Activated T-helper 1 cell treated with anti-CD3 and anti-CD28 coated beads, Interleukin-12 subunit alpha, Interleukin-12 subunit beta, Interleukin-2, Interleukin-4 antibody, amounts not matched to agents 30 ng/mL and 10 ng/mL and 1 ng/mL, durations not matched to agents 14 hours and 24 hours and 36 hours (primary cell): Measurements from ENCODE around the gene VCL. TPM values are rescaled to one million over a fixed set of nuclear protein-coding genes. Genes with fewer than 3 reads are reported as not detected.

Experiments
- DNase-seq: peaks from one replicate; pipeline ENCODE4 v3.0.0; 2021; ENCODE audit warnings: low spot score
- H3K27ac Mint-ChIP-seq: one replicate; pipeline ENCODE4 v1.8.0; 2021; ENCODE audit warnings: mild to moderate bottlenecking, mixed read lengths
- H3K27me3 Mint-ChIP-seq: one replicate; pipeline ENCODE4 v1.8.0; 2022; ENCODE audit warnings: mild to moderate bottlenecking, moderate library complexity, mixed read lengths; ENCODE audit not compliant: insufficient read depth
- H3K36me3 Mint-ChIP-seq: one replicate; pipeline ENCODE4 v1.8.0; 2021; ENCODE audit warnings: low read depth, mixed read lengths
- H3K4me1 Mint-ChIP-seq: one replicate; pipeline ENCODE4 v1.8.0; 2021; ENCODE audit warnings: low read depth, mixed read lengths
- H3K4me3 Mint-ChIP-seq: one replicate; pipeline ENCODE4 v1.8.0; 2021; ENCODE audit warnings: mild to moderate bottlenecking, moderate library complexity, mixed read lengths
- H3K9me3 Mint-ChIP-seq: one replicate; pipeline ENCODE4 v1.8.0; 2021; ENCODE audit warnings: mixed read lengths
- intact Hi-C: fragments of 100-400 bp; cut with micrococcal nuclease; formaldehyde crosslinking; loops from one replicate; pipeline ENCODE4 v1.15.1; 2024
- total RNA-seq: library from RNA; stranded (reverse); gene quantifications from 2 replicates; pipeline ENCODE4 v1.2.3, GENCODE V29; 2022

The VCL gene
- total RNA-seq, 1 donor from 2014 or later: 26.0 TPM

DNA sequence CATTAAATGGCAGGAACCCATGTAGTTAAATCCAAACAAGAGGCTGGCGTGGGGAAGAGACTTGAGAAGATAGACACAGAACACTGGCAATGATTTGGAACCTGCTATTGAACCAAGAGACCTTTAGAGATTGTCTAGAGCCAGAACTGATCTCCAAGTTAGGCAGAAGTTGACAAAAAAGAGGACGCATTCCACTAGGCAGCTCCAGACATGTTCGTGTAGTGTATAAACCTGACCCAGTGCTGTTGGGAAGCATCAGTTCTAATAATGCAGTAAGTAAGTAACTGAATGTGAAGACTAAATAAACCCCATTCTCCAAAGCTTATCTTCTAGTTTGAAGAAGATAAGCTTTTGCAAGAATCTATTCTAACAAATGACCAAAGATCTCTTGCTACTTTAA lies 101.9 kb downstream of the VCL start:
- intact Hi-C loops: no loop called here
- DNase-seq: no peak
- peaks cover 9% of the 10 kb centered on the region for H3K4me1 Mint-ChIP-seq
- H3K27me3 Mint-ChIP-seq: no peaks in the 10 kb centered on the region
- H3K27ac Mint-ChIP-seq: no peak overlapping the region
- H3K4me3 Mint-ChIP-seq: no peak overlapping the region
- peaks cover 39% of the 10 kb centered on the region for H3K36me3 Mint-ChIP-seq
- H3K9me3 Mint-ChIP-seq: no peaks in the 10 kb centered on the region

GRCh38 chr10:74103560-74104258 lies 105.8 kb downstream of the VCL start:
- Mint-ChIP-seq H3K27me3 (no peaks in the 10 kb centered on the region), H3K27ac (no peak overlapping the region), H3K9me3 (no peaks in the 10 kb centered on the region), H3K4me1 (peaks cover 7% of the 10 kb centered on the region), H3K4me3 (no peak overlapping the region), H3K36me3 (peaks cover 39% of the 10 kb centered on the region)
- intact Hi-C loops: loop anchor here (1.0 kb wide), 2 partner anchors 217 to 254 kb away; no protein-coding TSS in a partner anchor
- no peak for DNase-seq

GRCh38 chr10:74104480-74104879 lies 106.6 kb downstream of the VCL start:
- H3K36me3 Mint-ChIP-seq: peaks cover 36% of the 10 kb centered on the region
- intact Hi-C loops: no loop called here
- no peak overlapping the region for H3K4me3 Mint-ChIP-seq
- no peaks in the 10 kb centered on the region for H3K9me3 Mint-ChIP-seq
- peaks cover 6% of the 10 kb centered on the region for H3K4me1 Mint-ChIP-seq
- no peak for DNase-seq
- no peak overlapping the region for H3K27ac Mint-ChIP-seq
- no peaks in the 10 kb centered on the region for H3K27me3 Mint-ChIP-seq

- H3K36me3 Mint-ChIP-seq: peaks cover 36% of the 10 kb centered on the region
- no peaks in the 10 kb centered on the region for H3K27me3 Mint-ChIP-seq
- H3K9me3 Mint-ChIP-seq: no peaks in the 10 kb centered on the region
- peaks cover 11% of the 10 kb centered on the region for H3K4me1 Mint-ChIP-seq
- H3K4me3 Mint-ChIP-seq: no peak overlapping the region
- DNase-seq: no peak
- intact Hi-C loops: no loop called here
- no peak overlapping the region for H3K27ac Mint-ChIP-seq
These were observed 107.1 kb downstream of the VCL start for GRCh38 chr10:74104996-74105395.

DNA sequence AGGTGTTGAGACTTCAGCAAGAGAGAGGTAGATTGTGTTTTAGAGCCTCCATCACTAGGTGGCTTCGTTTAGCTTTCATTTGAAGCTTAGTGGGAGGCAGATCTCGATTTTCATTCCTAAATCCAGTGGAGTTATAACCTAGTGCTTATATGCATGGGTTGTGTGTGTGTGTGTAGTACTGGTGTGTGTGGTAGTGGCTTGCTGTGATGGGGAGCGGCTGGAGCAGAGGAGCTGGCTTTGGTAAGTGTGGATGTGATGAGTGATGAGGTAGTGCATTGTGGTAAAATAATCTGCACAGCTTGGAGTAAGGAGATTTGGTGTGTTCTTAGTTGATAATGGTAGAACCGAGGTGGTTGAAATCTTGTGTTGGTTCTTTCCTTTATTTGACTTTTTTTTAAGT lies 109.5 kb downstream of the VCL start:
- no peak overlapping the region for H3K4me3 Mint-ChIP-seq
- intact Hi-C loops: no loop called here
- H3K4me1 Mint-ChIP-seq: peaks cover 11% of the 10 kb centered on the region
- peaks cover 50% of the 10 kb centered on the region for H3K36me3 Mint-ChIP-seq
- H3K27me3 Mint-ChIP-seq: no peaks in the 10 kb centered on the region
- no peak for DNase-seq
- no peaks in the 10 kb centered on the region for H3K9me3 Mint-ChIP-seq
- no peak overlapping the region for H3K27ac Mint-ChIP-seq

DNA sequence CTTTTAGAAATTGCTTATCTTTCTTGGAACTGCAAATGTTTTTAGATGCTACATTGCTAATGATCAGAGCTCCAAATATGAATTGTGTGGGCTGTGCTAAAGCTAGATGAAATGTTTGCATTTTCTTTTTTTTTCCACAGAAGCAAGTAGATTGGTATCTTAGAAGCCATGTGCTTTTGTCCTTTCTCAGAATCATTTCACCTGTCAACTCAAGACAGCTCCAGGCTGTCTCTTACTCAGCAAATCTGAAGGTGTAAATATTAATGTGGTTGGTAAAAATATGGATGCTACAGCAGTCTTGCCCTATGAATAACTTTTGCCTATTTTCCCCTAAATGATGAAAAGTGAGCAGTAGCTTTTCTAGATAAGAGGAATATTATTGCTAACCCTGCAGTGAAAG lies 111.5 kb downstream of the VCL start:
- Mint-ChIP-seq H3K36me3 (peaks cover 60% of the 10 kb centered on the region), H3K27ac (no peak overlapping the region), H3K27me3 (no peaks in the 10 kb centered on the region), H3K9me3 (no peaks in the 10 kb centered on the region), H3K4me3 (no peak overlapping the region), H3K4me1 (peaks cover 11% of the 10 kb centered on the region)
- intact Hi-C loops: no loop called here
- DNase-seq: no peak

DNA sequence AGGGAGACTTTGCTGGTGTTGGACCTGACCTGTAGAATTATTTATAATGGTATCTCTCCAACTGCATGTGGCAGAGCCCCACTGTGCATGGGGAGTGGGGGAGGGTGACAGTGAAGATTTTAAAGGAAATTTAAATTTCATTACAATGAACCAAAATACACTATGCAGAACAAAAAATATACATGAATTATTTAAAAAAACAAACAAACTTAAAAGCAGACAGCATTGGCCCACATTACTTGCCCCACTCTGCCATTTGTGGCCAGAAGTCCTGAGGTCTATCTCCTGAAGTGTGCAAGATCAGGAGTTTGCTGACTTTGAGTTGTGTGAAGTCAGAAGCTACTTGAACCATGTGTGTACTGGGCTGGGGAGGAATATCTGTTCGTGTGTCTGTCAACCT lies 112.2 kb downstream of the VCL start:
- Mint-ChIP-seq H3K36me3 (peaks cover 61% of the 10 kb centered on the region), H3K9me3 (no peaks in the 10 kb centered on the region), H3K27me3 (no peaks in the 10 kb centered on the region), H3K4me1 (peaks cover 11% of the 10 kb centered on the region), H3K27ac (no peak overlapping the region), H3K4me3 (no peak overlapping the region)
- DNase-seq: no peak
- intact Hi-C loops: no loop called here

DNA sequence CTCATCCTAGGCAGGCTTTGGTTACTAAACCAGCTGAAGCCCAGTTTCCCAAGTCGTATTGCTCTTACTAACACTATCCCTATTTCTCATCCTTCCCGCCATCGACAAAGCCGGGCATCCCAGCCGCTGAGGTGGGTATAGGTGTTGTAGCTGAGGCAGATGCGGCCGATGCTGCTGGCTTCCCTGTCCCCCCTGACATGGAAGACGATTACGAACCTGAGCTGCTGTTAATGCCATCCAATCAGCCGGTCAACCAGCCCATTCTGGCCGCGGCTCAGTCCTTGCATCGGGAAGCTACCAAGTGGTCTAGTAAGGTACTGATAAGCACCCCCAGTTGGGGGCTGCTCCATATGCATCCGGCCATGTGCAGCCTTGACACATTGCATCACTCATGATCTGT lies 113.9 kb downstream of the VCL start:
- H3K36me3 Mint-ChIP-seq: peaks cover 66% of the 10 kb centered on the region
- H3K27me3 Mint-ChIP-seq: no peaks in the 10 kb centered on the region
- peaks cover 11% of the 10 kb centered on the region for H3K4me1 Mint-ChIP-seq
- intact Hi-C loops: no loop called here
- no peaks in the 10 kb centered on the region for H3K9me3 Mint-ChIP-seq
- DNase-seq: no peak
- no peak overlapping the region for H3K27ac Mint-ChIP-seq
- H3K4me3 Mint-ChIP-seq: no peak overlapping the region

GRCh38 chr10:74113546-74113945 lies 115.6 kb downstream of the VCL start:
- Mint-ChIP-seq H3K9me3 (no peaks in the 10 kb centered on the region), H3K4me3 (no peak overlapping the region), H3K4me1 (peaks cover 27% of the 10 kb centered on the region), H3K36me3 (peaks cover 67% of the 10 kb centered on the region), H3K27me3 (no peaks in the 10 kb centered on the region), H3K27ac (peak overlapping the region; percentile 37)
- intact Hi-C loops: no loop called here
- no peak for DNase-seq

GRCh38 chr10:74114041-74114448 lies 116.1 kb downstream of the VCL start:
- Mint-ChIP-seq H3K4me3 (no peak overlapping the region), H3K36me3 (peaks cover 72% of the 10 kb centered on the region), H3K27ac (peak overlapping the region; percentile 37), H3K4me1 (peaks cover 30% of the 10 kb centered on the region), H3K27me3 (no peaks in the 10 kb centered on the region), H3K9me3 (no peaks in the 10 kb centered on the region)
- DNase-seq: no peak
- intact Hi-C loops: no loop called here

- intact Hi-C loops: no loop called here
- H3K4me3 Mint-ChIP-seq: no peak overlapping the region
- H3K4me1 Mint-ChIP-seq: peaks cover 26% of the 10 kb centered on the region
- H3K27ac Mint-ChIP-seq: peak overlapping the region; percentile 68
- H3K36me3 Mint-ChIP-seq: peaks cover 76% of the 10 kb centered on the region
- H3K27me3 Mint-ChIP-seq: no peaks in the 10 kb centered on the region
- DNase-seq: no peak
- H3K9me3 Mint-ChIP-seq: no peaks in the 10 kb centered on the region
These were observed 119.8 kb downstream of the VCL start for GRCh38 chr10:74117738-74118137.

GRCh38 chr10:74118804-74119203 lies 120.9 kb downstream of the VCL start:
- H3K4me1 Mint-ChIP-seq: peaks cover 34% of the 10 kb centered on the region
- peak overlapping the region; percentile 62 for H3K27ac Mint-ChIP-seq
- H3K9me3 Mint-ChIP-seq: no peaks in the 10 kb centered on the region
- H3K27me3 Mint-ChIP-seq: no peaks in the 10 kb centered on the region
- intact Hi-C loops: no loop called here
- H3K36me3 Mint-ChIP-seq: peaks cover 78% of the 10 kb centered on the region
- no peak for DNase-seq
- no peak overlapping the region for H3K4me3 Mint-ChIP-seq

GRCh38 chr10:74120911-74121310 lies 123.0 kb downstream of the VCL start:
- Mint-ChIP-seq H3K4me1 (peaks cover 36% of the 10 kb centered on the region), H3K36me3 (peaks cover 67% of the 10 kb centered on the region), H3K27me3 (no peaks in the 10 kb centered on the region), H3K27ac (no peak overlapping the region), H3K4me3 (no peak overlapping the region), H3K9me3 (no peaks in the 10 kb centered on the region)
- DNase-seq: no peak
- intact Hi-C loops: no loop called here

DNA sequence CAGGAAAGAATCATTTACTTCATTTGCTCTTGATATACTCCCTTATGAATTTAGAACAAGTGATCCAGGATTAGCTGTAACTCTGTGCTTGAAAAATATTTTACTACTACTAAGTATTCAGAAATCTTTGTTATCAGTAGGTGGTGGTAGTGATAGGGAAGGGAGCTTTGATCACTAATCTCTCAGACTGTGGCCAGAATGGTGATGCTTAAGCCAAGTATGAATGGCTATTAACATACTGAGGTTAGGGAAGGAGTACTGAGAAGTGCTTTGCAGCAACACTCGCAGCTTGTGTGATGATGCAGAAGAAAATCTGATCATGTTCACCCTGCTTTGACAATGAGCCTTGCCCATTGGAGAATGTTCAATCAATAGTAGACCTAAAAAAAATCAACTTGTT lies 123.5 kb downstream of the VCL start:
- Mint-ChIP-seq H3K9me3 (no peaks in the 10 kb centered on the region), H3K27me3 (no peaks in the 10 kb centered on the region), H3K4me1 (peaks cover 36% of the 10 kb centered on the region), H3K36me3 (peaks cover 63% of the 10 kb centered on the region), H3K27ac (no peak overlapping the region), H3K4me3 (no peak overlapping the region)
- no peak for DNase-seq
- intact Hi-C loops: no loop called here
